ENCODE data around the gene RNF166. TPM values are rescaled to one million over a fixed set of nuclear protein-coding genes. Genes with fewer than 3 reads are reported as not detected.

The RNF166 gene
- total and polyA plus RNA-seq, 7 donors = 10.1 to 22.9 (median 14.1) TPM

DNA sequence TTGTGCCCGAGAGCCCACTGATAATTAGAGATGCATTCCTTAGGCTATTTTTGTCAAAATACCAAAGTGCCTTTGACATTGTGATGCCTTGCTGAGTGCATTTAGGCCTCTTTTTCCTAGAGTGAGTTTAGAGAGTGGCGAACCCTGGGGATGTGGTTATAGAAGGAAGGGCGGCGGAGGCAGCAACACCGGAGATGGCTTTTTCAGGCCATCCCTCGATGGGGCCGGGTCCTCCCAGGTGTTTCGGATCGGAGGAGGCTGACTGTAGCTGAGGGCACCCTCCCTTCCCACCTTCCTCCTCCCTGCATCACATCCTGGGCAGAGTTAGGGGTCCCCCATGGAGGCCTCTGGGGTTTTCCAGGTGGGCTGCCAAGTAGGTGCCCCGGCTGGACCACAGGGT, 13.3 kb downstream of the RNF166 start:
- no peak for ATAC-seq
- Histone ChIP-seq H3K9me3 (no peaks in the 10 kb centered on the region), H3K27ac (no peak overlapping the region), H3K27me3 (ENCODE audit: insufficient read depth in 3 of 3, low read length in 2 of 3) (no peaks in the 10 kb centered on the region), H3K36me3 (ENCODE audit: insufficient read depth in 1 of 2, low read depth in 1 of 2) (peaks cover 3 to 19% of the 10 kb centered on the region in 2 donors), H3K4me3 (no peak overlapping the region), H3K4me1 (peaks cover 23% of the 10 kb centered on the region)
- no peak for DNase-seq
- WGBS, 3 donors = 74 to 90% (median 85%) methylated on average over 10 of the region's 10 CpGs
- TF ChIP-seq, protein P1, sequence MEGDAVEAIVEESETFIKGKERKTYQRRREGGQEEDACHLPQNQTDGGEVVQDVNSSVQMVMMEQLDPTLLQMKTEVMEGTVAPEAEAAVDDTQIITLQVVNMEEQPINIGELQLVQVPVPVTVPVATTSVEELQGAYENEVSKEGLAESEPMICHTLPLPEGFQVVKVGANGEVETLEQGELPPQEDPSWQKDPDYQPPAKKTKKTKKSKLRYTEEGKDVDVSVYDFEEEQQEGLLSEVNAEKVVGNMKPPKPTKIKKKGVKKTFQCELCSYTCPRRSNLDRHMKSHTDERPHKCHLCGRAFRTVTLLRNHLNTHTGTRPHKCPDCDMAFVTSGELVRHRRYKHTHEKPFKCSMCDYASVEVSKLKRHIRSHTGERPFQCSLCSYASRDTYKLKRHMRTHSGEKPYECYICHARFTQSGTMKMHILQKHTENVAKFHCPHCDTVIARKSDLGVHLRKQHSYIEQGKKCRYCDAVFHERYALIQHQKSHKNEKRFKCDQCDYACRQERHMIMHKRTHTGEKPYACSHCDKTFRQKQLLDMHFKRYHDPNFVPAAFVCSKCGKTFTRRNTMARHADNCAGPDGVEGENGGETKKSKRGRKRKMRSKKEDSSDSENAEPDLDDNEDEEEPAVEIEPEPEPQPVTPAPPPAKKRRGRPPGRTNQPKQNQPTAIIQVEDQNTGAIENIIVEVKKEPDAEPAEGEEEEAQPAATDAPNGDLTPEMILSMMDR (IDR thresholded peaks at IDR 0.05) = no peak
- intact Hi-C loops (cut with DNase I) = no loop called here

DNA sequence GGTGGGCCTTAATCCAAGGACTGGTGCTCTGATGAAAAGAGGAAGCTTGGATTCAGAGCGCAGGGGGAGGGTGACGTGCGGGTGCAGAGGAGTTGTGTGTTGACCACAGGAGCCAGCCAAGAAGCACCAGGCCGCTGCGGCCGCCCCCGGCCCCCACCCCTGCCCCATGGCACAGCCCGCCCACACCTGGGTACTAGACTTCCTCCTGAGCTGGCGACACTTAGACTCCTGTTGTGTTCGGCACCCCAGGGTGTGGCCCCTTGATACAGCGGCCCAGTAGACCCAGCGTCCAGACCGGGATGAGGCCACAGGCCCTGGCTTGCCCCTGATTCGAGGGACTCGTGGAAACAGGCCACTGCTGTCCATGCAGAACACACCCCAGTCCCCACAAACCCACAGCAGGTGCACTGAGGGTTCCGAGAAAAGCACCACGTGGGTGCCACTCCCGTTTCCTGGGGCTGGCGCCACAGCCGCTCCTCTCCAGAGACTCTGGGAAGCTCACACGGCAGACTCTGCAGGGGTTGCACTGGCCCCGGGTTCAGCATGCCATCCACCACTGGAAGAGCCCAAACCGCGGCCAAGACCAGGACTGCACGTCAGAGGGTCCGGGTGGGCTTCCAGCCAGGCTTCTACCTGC, 14.2 kb downstream of the RNF166 start:
- H3K27me3 ChIP-seq (ENCODE audit: insufficient read depth in 3 of 3, low read length in 2 of 3) = no peaks in the 10 kb centered on the region

DNA sequence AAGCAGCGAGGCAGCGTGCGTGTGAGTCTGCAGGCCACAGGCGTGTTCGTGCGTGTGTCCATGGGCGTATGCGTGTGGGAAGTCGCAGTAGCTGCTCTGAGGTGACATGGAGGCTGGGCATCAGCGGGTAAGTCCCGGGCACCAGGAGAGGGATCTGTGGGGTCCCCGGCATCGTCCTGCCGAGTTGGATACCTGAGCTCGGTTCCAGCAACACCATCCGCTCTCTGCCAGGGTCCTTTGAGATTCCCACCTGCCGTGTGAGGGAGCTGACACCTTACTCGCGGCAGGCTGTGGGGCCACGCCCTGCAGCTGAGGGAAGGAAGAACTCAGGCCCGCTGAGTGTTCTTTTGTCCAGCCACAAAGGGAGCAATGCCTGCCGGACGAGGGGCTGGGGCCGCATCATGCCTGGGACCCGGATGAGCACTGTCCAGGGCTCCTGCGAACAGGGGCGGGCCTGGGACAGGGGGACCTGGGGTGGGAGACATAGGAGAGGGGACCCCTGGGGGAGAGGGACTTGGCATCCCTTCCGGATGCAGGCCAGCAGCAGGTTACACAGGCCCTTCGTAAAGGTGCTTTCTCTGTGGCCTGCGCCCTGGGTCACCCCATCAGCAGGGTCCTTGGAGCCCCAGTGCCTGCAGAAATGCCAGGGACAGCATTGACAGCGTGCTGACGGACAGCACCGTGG, 14.9 kb downstream of the RNF166 start:
- Histone ChIP-seq H3K27ac (no peak overlapping the region), H3K9me3 (no peaks in the 10 kb centered on the region), H3K4me1 (peaks cover 36% of the 10 kb centered on the region), H3K4me3 (no peak overlapping the region), H3K27me3 (ENCODE audit: insufficient read depth in 3 of 3, low read length in 2 of 3) (no peaks in the 10 kb centered on the region), H3K36me3 (ENCODE audit: insufficient read depth in 1 of 2, low read depth in 1 of 2) (peaks cover 0 to 4% of the 10 kb centered on the region in 2 donors)
- TF ChIP-seq, protein P1 (IDR thresholded peaks at IDR 0.05) = no peak
- 86 to 90% (median 89%) methylated on average over 33 of the region's 33 CpGs for WGBS, 3 donors
- DNase-seq (no peak), ATAC-seq (no peak)
- intact Hi-C loops (cut with DNase I) = no loop called here

More for the DNA sequence above, 14.2 kb downstream of the RNF166 start:
- DNase-seq (no peak), ATAC-seq (no peak)
- Histone ChIP-seq H3K4me3 (no peak overlapping the region), H3K4me1 (peaks cover 30% of the 10 kb centered on the region), H3K9me3 (no peaks in the 10 kb centered on the region), H3K27ac (no peak overlapping the region), H3K36me3 (ENCODE audit: insufficient read depth in 1 of 2, low read depth in 1 of 2) (peaks cover 0 to 11% of the 10 kb centered on the region in 2 donors)
- intact Hi-C loops (cut with DNase I) = no loop called here
- TF ChIP-seq, protein P1 (IDR thresholded peaks at IDR 0.05) = no peak
- WGBS, 3 donors = 77 to 84% (median 78%) methylated on average over 25 to 26 of the region's 26 CpGs

DNA sequence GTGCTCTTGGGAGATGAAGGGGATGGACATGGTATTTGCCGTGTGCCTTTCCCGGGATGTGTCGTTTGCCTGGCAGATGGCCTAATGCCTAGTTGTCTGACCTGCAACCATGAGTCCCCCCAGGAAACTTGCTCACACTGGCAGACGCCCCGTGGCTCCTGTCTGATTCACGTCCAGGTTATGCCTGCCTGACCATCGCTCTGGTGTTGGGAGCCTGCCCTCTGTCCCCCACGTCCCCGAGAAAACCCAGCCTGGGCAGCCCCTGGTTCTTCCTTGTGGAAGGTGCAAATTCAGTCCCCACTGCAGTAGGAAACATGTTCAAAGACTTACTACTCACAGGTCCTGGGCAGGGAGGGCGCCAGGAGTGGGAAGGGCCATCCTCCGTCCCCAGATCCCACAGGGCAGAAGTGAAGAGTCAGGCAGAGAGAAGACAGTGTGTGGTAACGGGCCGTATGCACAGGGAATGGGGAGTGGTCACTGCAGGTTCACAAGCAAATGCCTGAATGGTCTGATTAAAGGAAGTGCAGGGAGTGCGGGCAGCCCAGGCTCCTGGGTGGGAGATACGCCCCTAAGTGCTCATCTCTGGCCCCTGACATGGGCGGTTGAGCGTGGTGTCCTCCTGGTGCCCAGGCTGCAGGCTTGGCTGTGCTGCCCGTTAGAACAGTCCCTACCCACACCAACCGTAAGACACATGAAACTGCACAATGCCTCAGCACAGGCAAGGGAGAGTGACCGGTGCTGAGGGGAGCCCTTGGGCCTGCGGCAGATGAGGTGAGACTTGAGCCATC, 15.7 kb downstream of the RNF166 start:
- Histone ChIP-seq H3K9me3 (no peaks in the 10 kb centered on the region), H3K4me3 (no peak overlapping the region), H3K27ac (no peak overlapping the region), H3K4me1 (peaks cover 32% of the 10 kb centered on the region), H3K36me3 (ENCODE audit: insufficient read depth in 1 of 2, low read depth in 1 of 2) (no peaks in the 10 kb centered on the region), H3K27me3 (ENCODE audit: insufficient read depth in 3 of 3, low read length in 2 of 3) (no peaks in the 10 kb centered on the region)
- DNase-seq (no peak), ATAC-seq (no peak)
- TF ChIP-seq, protein P1 (IDR thresholded peaks at IDR 0.05) = no peak
- WGBS, 3 donors = 79 to 86% (median 81%) methylated on average over 21 of the region's 21 CpGs
- intact Hi-C loops (cut with DNase I) = no loop called here

Data from psoas muscle (tissue), 8 donors.